BLaER1 (cell line): ENCODE results near the gene CACNA1C.
"Not testable (repeated sequence)": the region's sequence is repeated elsewhere in the genome, so short reads cannot be mapped to it uniquely, and the experiment has no call there.

ENCODE experiments used
- H3K27ac ChIP-seq: shearing (Covaris generic); formaldehyde crosslinking; 2 replicates; pipeline ENCODE4 v1.8.1; 2022
- H3K27me3 ChIP-seq: shearing (Covaris generic); formaldehyde crosslinking; 2 replicates; pipeline ENCODE4 v1.8.1; 2022
- H3K36me3 ChIP-seq: shearing (Covaris generic); formaldehyde crosslinking; 2 replicates; pipeline ENCODE4 v1.8.1; 2022
- H3K4me1 ChIP-seq: shearing (Covaris generic); formaldehyde crosslinking; 2 replicates; pipeline ENCODE4 v1.8.1; 2022
- H3K4me2 ChIP-seq: shearing (Covaris generic); formaldehyde crosslinking; 2 replicates; pipeline ENCODE4 v1.8.1; 2022
- H3K4me3 ChIP-seq: shearing (Covaris generic); formaldehyde crosslinking; 2 replicates; pipeline ENCODE4 v1.8.1; 2022
- H3K9ac ChIP-seq: shearing (Covaris generic); formaldehyde crosslinking; 2 replicates; pipeline ENCODE4 v1.8.1; 2022
- H3K9me3 ChIP-seq: shearing (Covaris generic); formaldehyde crosslinking; 2 replicates; pipeline ENCODE4 v1.8.1; 2022
- H4K20me1 ChIP-seq: shearing (Covaris generic); formaldehyde crosslinking; 2 replicates; pipeline ENCODE4 v1.8.1; 2022
- Cebpa-rat ChIP-seq: shearing (Covaris generic); IDR thresholded peaks from 2 replicates; pipeline ENCODE4 v1.8.1; 2022

Gene CACNA1C

DNA sequence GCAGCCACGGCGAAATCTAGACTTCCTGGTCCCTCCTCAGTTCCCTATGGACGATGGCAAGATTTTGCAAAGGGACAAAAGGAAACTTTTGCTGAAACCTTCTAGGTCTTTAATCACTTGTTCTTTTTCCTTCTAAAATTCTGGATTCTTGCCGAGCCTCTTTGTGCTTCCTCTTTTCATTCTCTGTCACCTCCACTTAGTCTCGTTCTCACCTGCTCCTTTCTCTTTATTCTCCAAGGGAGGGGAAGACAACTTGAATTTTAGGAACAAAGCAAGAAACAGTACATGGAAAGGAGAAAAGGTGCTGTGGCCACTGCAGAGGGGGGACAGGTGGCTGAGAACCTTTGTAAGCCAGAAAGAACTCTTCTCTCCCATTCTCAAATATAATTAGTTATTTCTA lies 194.8 kb downstream of the CACNA1C start:
- Histone ChIP-seq H3K4me3 (no peak overlapping the region), H4K20me1 (no peaks in the 10 kb centered on the region), H3K9me3 (no peaks in the 10 kb centered on the region), H3K27me3 (no peaks in the 10 kb centered on the region), H3K4me1 (peaks cover 77% of the 10 kb centered on the region), H3K9ac (no peak overlapping the region), H3K27ac (peak overlapping the region; percentile 60; the same call in 1 of the 2 replicates), H3K4me2 (peak overlapping the region; percentile 89), H3K36me3 (no peaks in the 10 kb centered on the region)
- no peak for TF ChIP-seq Cebpa-rat

GRCh38 chr12:2248087-2248900 lies 195.5 kb downstream of the CACNA1C start:
- H3K27ac ChIP-seq, result peak overlapping the region; percentile 60; the same call in 1 of the 2 replicates
- TF ChIP-seq Cebpa-rat, result no peak
- H3K4me1 ChIP-seq, result peaks cover 70% of the 10 kb centered on the region
- H3K4me3 ChIP-seq, result no peak overlapping the region
- no peaks in the 10 kb centered on the region for H4K20me1 ChIP-seq
- no peaks in the 10 kb centered on the region for H3K36me3 ChIP-seq
- no peak overlapping the region; the same call in 1 of the 2 replicates for H3K9ac ChIP-seq
- peak overlapping the region; percentile 89 for H3K4me2 ChIP-seq
- no peaks in the 10 kb centered on the region for H3K27me3 ChIP-seq
- no peaks in the 10 kb centered on the region for H3K9me3 ChIP-seq

- Histone ChIP-seq H3K27ac (peak overlapping the region; percentile 60), H3K4me1 (peaks cover 68% of the 10 kb centered on the region), H3K4me3 (no peak overlapping the region; the same call in 1 of the 2 replicates), H3K4me2 (peak overlapping the region; percentile 89), H3K27me3 (no peaks in the 10 kb centered on the region), H3K36me3 (no peaks in the 10 kb centered on the region), H3K9me3 (no peaks in the 10 kb centered on the region), H3K9ac (peak overlapping the region; percentile 53; the same call in 1 of the 2 replicates), H4K20me1 (no peaks in the 10 kb centered on the region)
- no peak for TF ChIP-seq Cebpa-rat
Observed at GRCh38 chr12:2248901-2249381, 196.2 kb downstream of the CACNA1C start.

- no peak overlapping the region for H3K4me3 ChIP-seq
- H3K9me3 ChIP-seq, result peaks cover 12% of the 10 kb centered on the region
- no peaks in the 10 kb centered on the region for H3K36me3 ChIP-seq
- H3K4me2 ChIP-seq, result peak overlapping the region; percentile 89
- no peak overlapping the region for H3K9ac ChIP-seq
- peak overlapping the region; percentile 60 for H3K27ac ChIP-seq
- H3K27me3 ChIP-seq, result no peaks in the 10 kb centered on the region
- H3K4me1 ChIP-seq, result peaks cover 66% of the 10 kb centered on the region
- H4K20me1 ChIP-seq, result no peaks in the 10 kb centered on the region
- no peak for TF ChIP-seq Cebpa-rat
Observed at GRCh38 chr12:2250797-2251196, 198.0 kb downstream of the CACNA1C start.

GRCh38 chr12:2251526-2252209 lies 198.9 kb downstream of the CACNA1C start:
- H3K36me3 ChIP-seq, result no peaks in the 10 kb centered on the region
- H4K20me1 ChIP-seq, result no peaks in the 10 kb centered on the region
- H3K9me3 ChIP-seq, result peaks cover 14% of the 10 kb centered on the region
- peak overlapping the region; percentile 60; the same call in 1 of the 2 replicates for H3K27ac ChIP-seq
- TF ChIP-seq Cebpa-rat, result no peak
- H3K27me3 ChIP-seq, result no peaks in the 10 kb centered on the region
- H3K4me2 ChIP-seq, result peak overlapping the region; percentile 89
- peaks cover 57% of the 10 kb centered on the region for H3K4me1 ChIP-seq
- no peak overlapping the region for H3K4me3 ChIP-seq
- H3K9ac ChIP-seq, result no peak overlapping the region

GRCh38 chr12:2255311-2255710 lies 202.5 kb downstream of the CACNA1C start:
- TF ChIP-seq Cebpa-rat, result no peak
- Histone ChIP-seq H3K27me3 (no peaks in the 10 kb centered on the region), H3K4me1 (peaks cover 40% of the 10 kb centered on the region), H3K27ac (no peak overlapping the region), H3K4me2 (no peak overlapping the region), H3K4me3 (no peak overlapping the region), H3K36me3 (no peaks in the 10 kb centered on the region), H4K20me1 (no peaks in the 10 kb centered on the region), H3K9me3 (peaks cover 18% of the 10 kb centered on the region), H3K9ac (no peak overlapping the region)

DNA sequence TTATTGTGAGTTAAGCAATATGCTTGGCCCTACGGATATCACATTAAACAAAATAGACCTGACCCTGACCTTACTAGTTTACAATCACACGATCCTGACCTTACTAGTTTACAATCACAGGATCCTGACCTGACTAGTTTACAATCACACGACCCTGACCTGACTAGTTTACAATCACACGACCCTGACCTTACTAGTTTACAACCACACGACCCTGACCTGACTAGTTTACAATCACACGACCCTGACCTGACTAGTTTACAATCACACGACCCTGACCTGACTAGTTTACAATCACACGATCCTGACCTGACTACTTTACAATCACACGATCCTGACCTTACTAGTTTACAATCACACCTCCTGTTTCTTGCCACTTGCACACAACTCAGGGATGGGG lies 202.9 kb downstream of the CACNA1C start:
- H3K36me3 ChIP-seq, H4K20me1 ChIP-seq, H3K27ac ChIP-seq, H3K27me3 ChIP-seq, H3K4me3 ChIP-seq, H3K9ac ChIP-seq, H3K4me2 ChIP-seq: not testable (repeated sequence)
- Histone ChIP-seq H3K4me1 (peaks cover 36% of the 10 kb centered on the region), H3K9me3 (peaks cover 18% of the 10 kb centered on the region)

- H3K36me3 ChIP-seq, result no peaks in the 10 kb centered on the region
- no peak overlapping the region for H3K4me2 ChIP-seq
- no peaks in the 10 kb centered on the region for H3K27me3 ChIP-seq
- peaks cover 29% of the 10 kb centered on the region for H3K4me1 ChIP-seq
- TF ChIP-seq Cebpa-rat, result no peak
- no peak overlapping the region for H3K27ac ChIP-seq
- H4K20me1 ChIP-seq, result no peaks in the 10 kb centered on the region
- H3K9ac ChIP-seq, result no peak overlapping the region
- H3K9me3 ChIP-seq, result peaks cover 18% of the 10 kb centered on the region
- no peak overlapping the region for H3K4me3 ChIP-seq
Observed at GRCh38 chr12:2256453-2256852, 203.7 kb downstream of the CACNA1C start.

DNA sequence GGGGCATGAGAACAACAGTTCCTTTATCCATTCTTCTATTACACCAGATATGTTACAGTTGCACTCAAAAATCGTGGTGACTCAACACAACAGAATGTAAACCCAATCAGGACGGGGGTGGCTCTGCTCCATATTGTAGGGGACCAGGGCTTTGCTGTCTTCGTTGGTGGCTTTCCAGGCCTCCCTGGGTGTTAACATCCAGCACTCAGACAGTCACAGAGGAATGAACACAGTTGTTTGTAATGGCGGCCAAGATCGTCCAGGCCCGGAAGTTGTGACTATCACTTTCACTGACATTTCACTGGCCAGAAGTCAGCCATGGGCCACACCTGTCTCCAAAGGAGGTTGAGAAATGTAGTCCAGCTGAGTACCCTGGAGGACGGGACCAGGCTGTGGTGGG lies 204.1 kb downstream of the CACNA1C start:
- Histone ChIP-seq H3K36me3 (no peaks in the 10 kb centered on the region), H3K4me2 (no peak overlapping the region), H3K4me3 (no peak overlapping the region), H3K4me1 (peaks cover 24% of the 10 kb centered on the region), H3K27ac (no peak overlapping the region), H3K9ac (no peak overlapping the region), H3K9me3 (peaks cover 18% of the 10 kb centered on the region), H4K20me1 (no peaks in the 10 kb centered on the region), H3K27me3 (no peaks in the 10 kb centered on the region)
- no peak for TF ChIP-seq Cebpa-rat

- Histone ChIP-seq H3K27ac (no peak overlapping the region), H4K20me1 (no peaks in the 10 kb centered on the region), H3K9ac (no peak overlapping the region), H3K9me3 (peaks cover 18% of the 10 kb centered on the region), H3K36me3 (no peaks in the 10 kb centered on the region), H3K4me1 (peaks cover 20% of the 10 kb centered on the region), H3K4me3 (no peak overlapping the region), H3K27me3 (no peaks in the 10 kb centered on the region), H3K4me2 (no peak overlapping the region)
- TF ChIP-seq Cebpa-rat, result no peak
Observed at GRCh38 chr12:2258025-2258424, 205.2 kb downstream of the CACNA1C start.
